H9 (cell line): Measurements from ENCODE around the gene SRD5A2. TPM values are rescaled to one million over a fixed set of nuclear protein-coding genes. Genes with fewer than 3 reads are reported as not detected.

ENCODE experiments used
- DNase-seq: peaks from one replicate; pipeline ENCODE4 v3.0.0-alpha.2; 2017
- H2AFZ ChIP-seq: one replicate; pipeline ENCODE4 v1.6.1; 2013; ENCODE audit warnings: mild to moderate bottlenecking, low read length, control low read depth, moderate library complexity
- H2AK5ac ChIP-seq: 2 replicates; pipeline ENCODE4 v1.6.1; 2013; ENCODE audit warnings: low read length, control low read depth, mixed read lengths; ENCODE audit not compliant: insufficient read length
- H2BK120ac ChIP-seq: one replicate; pipeline ENCODE4 v1.6.1; 2013; ENCODE audit warnings: low read depth, mild to moderate bottlenecking, low read length, control low read depth, inconsistent platforms; ENCODE audit not compliant: poor library complexity, severe bottlenecking
- H2BK12ac ChIP-seq: 2 replicates; pipeline ENCODE4 v1.6.1; 2013; ENCODE audit warnings: low read length, control low read depth, mixed read lengths, low read depth; ENCODE audit not compliant: insufficient read length
- H2BK15ac ChIP-seq: 2 replicates; pipeline ENCODE4 v1.6.1; 2013; ENCODE audit warnings: low read depth, low read length, control low read depth
- H2BK20ac ChIP-seq: one replicate; pipeline ENCODE4 v1.6.1; 2013; ENCODE audit warnings: low read depth, mild to moderate bottlenecking, low read length, control low read depth, inconsistent platforms; ENCODE audit not compliant: poor library complexity, severe bottlenecking
- H2BK5ac ChIP-seq: 2 replicates; pipeline ENCODE4 v1.6.1; 2013; ENCODE audit warnings: low read length, control low read depth, mixed read lengths; ENCODE audit not compliant: insufficient read length
- H3K14ac ChIP-seq: 2 replicates; pipeline ENCODE4 v1.6.1; 2013; ENCODE audit warnings: low read length, control low read depth; ENCODE audit not compliant: insufficient read depth
- H3K18ac ChIP-seq: 2 replicates; pipeline ENCODE4 v1.6.1; 2013; ENCODE audit warnings: low read depth, mild to moderate bottlenecking, mixed read lengths, low read length, control low read depth; ENCODE audit not compliant: insufficient read length
- H3K23ac ChIP-seq: 2 replicates; pipeline ENCODE4 v1.6.1; 2013; ENCODE audit warnings: low read length, control low read depth, mixed read lengths, low read depth; ENCODE audit not compliant: insufficient read length
- H3K23me2 ChIP-seq: 2 replicates; pipeline ENCODE4 v1.6.1; 2013; ENCODE audit warnings: low read depth, mild to moderate bottlenecking, mixed read lengths, low read length, control low read depth; ENCODE audit not compliant: insufficient read length, poor library complexity, severe bottlenecking
- H3K27ac ChIP-seq: 2 replicates; pipeline ENCODE4 v1.5.1; 2013; ENCODE audit warnings: low read length, control low read depth, mixed read lengths, low read depth; ENCODE audit not compliant: insufficient read length
- H3K27me3 ChIP-seq: 2 replicates; pipeline ENCODE4 v1.6.1; 2013; ENCODE audit warnings: low read length, control low read depth, inconsistent platforms; ENCODE audit not compliant: insufficient read depth
- H3K4ac ChIP-seq: 2 replicates; pipeline ENCODE4 v1.6.1; 2013; ENCODE audit warnings: low read depth, mild to moderate bottlenecking, control low read depth, inconsistent platforms, low read length, moderate library complexity
- H3K4me1 ChIP-seq: 2 replicates; pipeline ENCODE4 v1.6.1; 2013; ENCODE audit warnings: low read length, control low read depth, inconsistent platforms; ENCODE audit not compliant: insufficient read depth
- H3K4me2 ChIP-seq: 2 replicates; pipeline ENCODE4 v1.6.1; 2013; ENCODE audit warnings: low read length, control low read depth, mixed read lengths; ENCODE audit not compliant: insufficient read length, insufficient read depth
- H3K56ac ChIP-seq: 2 replicates; pipeline ENCODE4 v1.6.1; 2013; ENCODE audit warnings: low read depth, mild to moderate bottlenecking, mixed read lengths, low read length, control low read depth; ENCODE audit not compliant: insufficient read length
- H3K79me1 ChIP-seq: 2 replicates; pipeline ENCODE4 v1.6.1; 2013; ENCODE audit warnings: low read depth, mild to moderate bottlenecking, moderate library complexity, low read length, control low read depth, inconsistent platforms; ENCODE audit not compliant: insufficient read depth, poor library complexity, severe bottlenecking
- H3K79me2 ChIP-seq: 2 replicates; pipeline ENCODE4 v1.6.1; 2013; ENCODE audit warnings: low read length, control low read depth, inconsistent platforms; ENCODE audit not compliant: insufficient read depth
- H3K9ac ChIP-seq: 2 replicates; pipeline ENCODE4 v1.6.1; 2013; ENCODE audit warnings: low read length, control low read depth, mixed read lengths; ENCODE audit not compliant: insufficient read length; ENCODE audit errors: extremely low read depth
- H3K9me3 ChIP-seq: one replicate; pipeline ENCODE4 v1.6.1; 2013; ENCODE audit warnings: low read depth, low read length, inconsistent platforms; ENCODE audit not compliant: control insufficient read depth
- H3T11ph ChIP-seq: one replicate; pipeline ENCODE4 v1.6.1; 2013; ENCODE audit warnings: mild to moderate bottlenecking, low read length, control low read depth, inconsistent platforms
- H4K20me1 ChIP-seq: one replicate; pipeline ENCODE4 v1.6.1; 2013; ENCODE audit not compliant: control insufficient read depth, insufficient read length, insufficient read depth
- H4K5ac ChIP-seq: 2 replicates; pipeline ENCODE4 v1.6.1; 2013; ENCODE audit warnings: low read depth, mild to moderate bottlenecking, mixed read lengths, low read length, control low read depth; ENCODE audit not compliant: insufficient read length
- H4K8ac ChIP-seq: replicated peaks from 2 replicates; pipeline ENCODE4 v1.6.1; 2013; ENCODE audit warnings: low read length, control low read depth, mixed read lengths, low read depth; ENCODE audit not compliant: insufficient read length
- H4K91ac ChIP-seq: 2 replicates; pipeline ENCODE4 v1.6.1; 2013; ENCODE audit warnings: low read depth, mild to moderate bottlenecking, moderate library complexity, mixed read lengths, low read length, control low read depth; ENCODE audit not compliant: insufficient read length
- H3K27ac Mint-ChIP-seq, 3 experiments: 2 replicates in 2 of 3; 3 replicates in 1 of 3; pipeline ENCODE4 v1.8.0; 2020 to 2021; ENCODE audit warnings: mixed read lengths in 3 of 3, mild to moderate bottlenecking in 1 of 3, moderate library complexity in 1 of 3
- H3K27me3 Mint-ChIP-seq: 2 replicates; pipeline ENCODE4 v1.8.0; 2021; ENCODE audit warnings: low read depth, mild to moderate bottlenecking, moderate library complexity, mixed read lengths
- H3K36me3 Mint-ChIP-seq, 3 experiments: 2 replicates in 2 of 3; 3 replicates in 1 of 3; pipeline ENCODE4 v1.8.0; 2020 to 2021; ENCODE audit warnings: low read depth in 3 of 3, mixed read lengths in 3 of 3; ENCODE audit not compliant: insufficient read depth in 1 of 3
- H3K4me1 Mint-ChIP-seq, 2 experiments: 2 replicates each; pipeline ENCODE4 v1.8.0; 2020; ENCODE audit warnings: mixed read lengths in 2 of 2
- H3K4me3 Mint-ChIP-seq, 2 experiments: 2 replicates in 1 of 2; 3 replicates in 1 of 2; pipeline ENCODE4 v1.8.0; 2020 to 2021; ENCODE audit warnings: mild to moderate bottlenecking in 2 of 2, mixed read lengths in 2 of 2, moderate library complexity in 1 of 2
- H3K9me3 Mint-ChIP-seq, 2 experiments: 2 replicates in 1 of 2; 3 replicates in 1 of 2; pipeline ENCODE4 v1.8.0; 2020; ENCODE audit warnings: mild to moderate bottlenecking in 2 of 2, mixed read lengths in 2 of 2, moderate library complexity in 1 of 2
- CTCF ChIP-seq: fragments of 200-600 bp; sonication (generic); conservative IDR thresholded peaks from 3 replicates; pipeline ENCODE4 v1.8.0; 2021; ENCODE audit warnings: antibody characterized with exemption, mild to moderate bottlenecking
- WGBS: extraction: QIAGEN DNeasy Blood & Tissue Kit; methylation state at CpG from one replicate; pipeline ENCODE4 v1.1.7; 2013; ENCODE audit warnings: missing lambda C conversion rate, low lambda C conversion rate, mixed read lengths; ENCODE audit not compliant: insufficient read length; ENCODE audit errors: extremely low coverage; 5-methylcytosine and 5-hydroxymethylcytosine counted together
- total RNA-seq: library from RNA; stranded (reverse); gene quantifications from 2 replicates; pipeline ENCODE4 v1.2.1, GENCODE V29; 2021

The SRD5A2 gene
- total RNA-seq, 1 experiment from 2014 or later: not detected

GRCh38 chr2:31561823-31562222 is 18.9 kb downstream of the SRD5A2 start:
- Histone ChIP-seq H3K14ac (no peak overlapping the region), H3K27me3 (no peaks in the 10 kb centered on the region), H2BK20ac (no peak overlapping the region), H4K20me1 (no peaks in the 10 kb centered on the region), H3K4me2 (no peak overlapping the region), H3K23me2 (no peaks in the 10 kb centered on the region), H2BK12ac (no peak overlapping the region), H3K27ac (no peak overlapping the region), H3K79me1 (no peaks in the 10 kb centered on the region), H3K9ac (no peak overlapping the region), H3K56ac (no peak overlapping the region), H4K8ac (no peak overlapping the region), H2BK120ac (no peak overlapping the region), H2AFZ (no peak overlapping the region), H4K91ac (no peak overlapping the region), H3K4me1 (no peaks in the 10 kb centered on the region), H3K4ac (no peak overlapping the region), H2BK5ac (no peak overlapping the region), H2AK5ac (no peak overlapping the region), H3K23ac (no peak overlapping the region), H2BK15ac (no peak overlapping the region), H3K79me2 (no peaks in the 10 kb centered on the region), H3K18ac (no peak overlapping the region), H3T11ph (no peak overlapping the region), H3K9me3 (no peaks in the 10 kb centered on the region), H4K5ac (no peak overlapping the region)
- Mint-ChIP-seq H3K4me3 (no peak overlapping the region), H3K4me1 (no peaks in the 10 kb centered on the region), H3K9me3 (no peaks in the 10 kb centered on the region), H3K27ac (no peak overlapping the region), H3K27me3 (peaks cover 12% of the 10 kb centered on the region), H3K36me3 (no peaks in the 10 kb centered on the region)
- no peak for DNase-seq
- WGBS: no CpG with 5 or more reads among the region's 1 CpG
- TF ChIP-seq CTCF: no peak
